ACHN (cell line): Measurements from ENCODE around the gene MON1B.
"Not testable (repeated sequence)": the region's sequence is repeated elsewhere in the genome, so short reads cannot be mapped to it uniquely, and the experiment has no call there.

Source experiments
- DNase-seq: peaks from one replicate; pipeline ENCODE4 v3.0.0-alpha.2; 2015
- in situ Hi-C: cut with HindIII; loops from 2 replicates; pipeline ENCODE4 v1.10.0; 2017; ENCODE audit warnings: low sequenced_read_pairs, low pct_ligation_motif_present, low pct_unique_long_range_greater_than_20kb

Gene MON1B

DNA sequence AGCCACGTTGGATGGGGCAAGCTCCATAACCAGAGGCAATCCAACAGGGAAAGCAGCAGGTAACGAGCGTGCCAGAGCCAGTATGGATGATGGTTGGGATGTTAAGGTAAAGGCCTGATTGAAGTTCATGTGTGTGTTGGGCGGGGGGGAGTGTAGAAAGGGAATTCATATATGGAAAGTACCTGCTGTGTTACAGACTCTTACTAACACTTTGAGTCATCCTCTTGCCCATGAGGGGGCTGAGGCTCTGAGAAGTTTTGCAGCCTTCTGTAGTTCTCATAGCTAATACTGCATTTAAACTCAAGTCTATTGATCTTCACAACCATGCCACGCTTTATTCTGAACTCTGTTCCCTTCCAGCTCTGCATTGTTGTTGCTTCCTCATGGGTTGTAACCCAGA, 36.8 kb downstream of the MON1B start:
- in situ Hi-C loops = loop anchor here (10.0 kb wide), 1 partner anchor 357 kb away; no protein-coding TSS in a partner anchor

DNA sequence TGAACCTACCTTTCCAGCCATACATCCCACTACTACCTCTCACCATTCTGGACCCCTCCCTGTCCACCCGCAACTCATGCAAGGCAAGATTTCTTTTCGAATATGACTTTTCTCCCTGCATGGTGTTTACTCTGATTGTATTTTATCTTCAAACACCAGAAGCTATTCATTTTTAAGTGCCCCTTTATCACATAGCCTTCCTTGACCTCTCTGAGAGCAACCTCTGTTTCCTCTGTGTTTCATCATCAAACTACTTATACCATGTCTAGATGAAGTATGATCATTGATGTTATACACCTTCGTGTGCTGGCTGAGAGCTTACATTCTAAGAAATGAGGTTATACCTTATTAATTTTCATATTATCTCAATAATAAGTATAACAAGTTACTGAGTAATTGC, 40.1 kb downstream of the MON1B start:
- in situ Hi-C loops = no loop called here
- no peak for DNase-seq

More for the DNA sequence above, 36.8 kb downstream of the MON1B start:
- DNase-seq = no peak

DNA sequence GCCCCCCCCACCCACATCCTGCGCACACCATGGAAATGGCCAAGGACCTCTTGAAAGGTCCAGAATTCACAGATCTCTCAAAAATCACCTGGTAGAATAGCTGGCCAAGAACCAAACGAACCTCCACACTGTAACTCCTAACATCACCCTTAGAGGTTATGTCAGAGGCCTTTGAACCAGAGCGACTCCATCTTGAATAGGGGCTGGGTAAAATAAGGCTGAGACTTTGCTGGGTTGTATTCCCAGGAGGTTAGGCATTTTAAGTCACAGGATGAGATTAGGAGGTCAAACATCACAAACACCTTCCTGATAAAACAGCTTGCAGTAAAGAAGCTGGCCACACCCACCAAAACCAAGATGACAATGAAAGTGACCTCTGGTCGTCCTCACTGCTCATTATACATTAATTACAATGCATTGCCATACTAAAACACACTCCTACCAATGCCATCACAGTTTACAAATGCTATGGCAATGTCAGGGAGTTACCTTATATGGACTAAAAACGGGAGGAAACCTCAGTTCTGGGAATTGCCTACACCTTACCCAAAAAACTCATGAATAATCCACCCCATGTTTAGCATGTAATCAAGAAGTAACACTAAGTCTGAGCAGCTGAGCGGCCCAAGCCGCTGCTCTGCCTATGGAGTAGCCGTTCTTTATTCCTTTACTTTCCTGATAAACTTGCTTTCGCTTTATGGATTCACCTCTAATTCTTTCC, 43.0 kb downstream of the MON1B start:
- DNase-seq = no peak
- in situ Hi-C loops = no loop called here

DNA sequence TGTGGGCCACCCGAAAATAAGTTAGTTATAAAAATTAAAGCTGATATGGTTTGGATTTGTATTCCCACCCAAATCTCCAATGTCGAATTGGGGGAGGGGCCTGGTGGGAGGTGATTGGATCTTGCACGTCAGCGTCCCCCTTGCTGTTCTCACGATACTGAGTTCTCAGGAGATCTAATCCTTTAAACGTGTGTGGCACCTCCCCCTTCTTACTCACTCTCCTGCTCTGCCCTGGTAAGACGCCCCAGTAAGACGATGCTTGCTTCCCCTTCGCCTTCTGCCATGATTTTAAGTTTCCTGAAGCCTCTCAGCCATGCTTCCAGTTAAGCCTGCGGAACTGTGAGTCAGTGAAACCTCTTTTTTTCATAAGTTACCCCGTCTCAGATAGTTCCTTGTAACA, 43.6 kb downstream of the MON1B start:
- in situ Hi-C loops = no loop called here
- no peak for DNase-seq

DNA sequence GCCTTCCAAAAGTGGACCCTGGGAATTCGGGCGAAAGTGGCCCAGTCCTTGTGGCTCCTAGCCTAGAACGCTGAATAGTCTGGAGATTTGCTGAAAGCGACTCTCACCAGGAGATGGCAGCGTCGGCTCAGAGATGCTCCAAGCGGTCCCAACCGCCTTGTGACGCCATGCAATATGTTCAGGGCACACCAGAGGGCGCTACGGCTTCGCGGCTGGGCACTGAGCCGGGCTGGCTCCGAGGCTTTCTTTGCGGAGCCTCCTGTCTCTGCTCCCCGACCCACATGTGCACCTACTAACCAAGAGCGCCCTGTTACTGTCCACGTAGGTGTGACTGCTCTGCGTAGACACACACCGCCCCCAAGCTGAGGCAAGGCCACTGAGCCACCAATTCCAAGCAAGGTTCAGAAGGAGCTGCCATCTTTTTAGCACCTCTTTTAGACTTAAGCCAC, 45.1 kb downstream of the MON1B start:
- in situ Hi-C loops = no loop called here
- peak; percentile 89 for DNase-seq

DNA sequence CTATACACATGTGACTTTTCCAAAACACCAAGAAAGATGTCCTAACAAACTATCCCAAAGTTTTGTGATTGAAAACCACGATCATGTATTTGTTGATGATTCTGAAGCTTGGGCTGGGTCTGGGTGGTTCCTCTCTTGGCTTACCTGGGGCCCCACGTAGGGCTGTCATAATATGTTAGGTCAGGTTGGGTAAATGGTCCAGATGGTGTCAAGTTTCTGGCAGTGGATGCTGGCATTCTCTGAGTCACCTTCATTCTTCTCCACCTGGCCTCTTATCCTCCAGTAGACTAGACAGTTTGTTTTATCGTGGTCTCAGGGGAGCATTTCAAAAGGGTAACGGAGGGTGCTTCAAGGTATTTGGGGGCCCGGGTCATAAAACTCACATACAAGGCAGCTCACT, 47.6 kb downstream of the MON1B start:
- in situ Hi-C loops = no loop called here

DNA sequence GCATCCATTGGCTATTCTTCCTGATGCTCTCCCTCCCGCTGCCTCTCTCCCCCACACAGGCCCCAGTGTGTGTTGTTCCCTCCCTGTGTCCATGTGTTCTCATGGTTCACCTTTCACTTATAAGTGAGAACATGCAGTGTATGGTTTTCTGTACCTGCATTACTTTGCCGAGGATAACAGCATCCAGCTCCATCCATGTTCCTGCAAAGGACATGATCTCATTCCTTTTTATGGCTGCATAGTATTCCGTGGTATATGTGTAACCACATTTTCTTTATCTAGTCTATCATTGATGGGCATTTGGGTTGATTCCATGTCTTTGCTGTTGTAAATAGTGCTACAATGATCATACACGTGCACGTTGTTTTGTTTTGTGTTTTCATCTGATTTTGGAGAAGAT, 51.5 kb downstream of the MON1B start:
- DNase-seq, in situ Hi-C loops: not testable (repeated sequence)

More for the DNA sequence above, 47.6 kb downstream of the MON1B start:
- DNase-seq = no peak

DNA sequence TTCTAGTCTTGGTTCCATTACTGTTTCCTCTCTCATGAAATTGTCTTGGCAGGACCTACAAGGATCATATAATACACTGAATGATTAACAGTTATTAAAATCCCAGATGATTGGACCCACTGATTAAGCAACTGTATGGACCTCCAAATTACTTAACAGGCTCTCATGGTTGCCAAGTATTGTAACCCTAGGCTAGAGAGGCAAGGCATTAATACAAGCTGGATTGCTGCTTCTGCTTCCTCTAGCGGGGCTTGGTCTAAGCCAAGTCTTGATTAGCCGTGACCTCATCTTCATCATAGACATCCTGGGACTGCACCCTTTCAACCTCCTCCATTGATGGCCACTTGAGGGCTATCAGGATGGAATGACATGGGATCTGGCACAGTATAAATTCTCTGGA, 55.2 kb downstream of the MON1B start:
- no peak for DNase-seq
- in situ Hi-C loops = no loop called here

DNA sequence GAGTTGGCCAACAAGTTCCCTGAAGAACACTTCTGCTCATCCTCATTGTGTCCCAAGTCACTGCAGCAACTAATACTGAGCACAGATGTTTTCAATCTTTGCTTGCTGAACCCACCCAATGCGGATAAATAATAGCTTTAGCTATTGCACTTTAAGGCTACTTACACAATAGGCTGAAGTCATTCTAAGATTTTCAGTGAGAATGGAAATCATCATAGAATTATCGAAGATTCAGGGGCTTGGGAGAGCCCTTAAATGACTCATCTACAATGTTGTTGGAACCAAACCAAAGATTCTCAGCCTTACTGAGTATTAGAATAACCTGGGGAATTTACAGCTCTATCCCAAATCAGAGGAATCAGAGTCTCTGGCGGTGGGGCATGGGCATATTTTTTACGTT, 59.4 kb downstream of the MON1B start:
- in situ Hi-C loops = no loop called here
- no peak for DNase-seq
